WTC11 (cell line): ENCODE results near the gene DMD.
"Not testable (repeated sequence)": the region's sequence is repeated elsewhere in the genome, so short reads cannot be mapped to it uniquely, and the experiment has no call there.

ENCODE experiments used
- ZNF671 ChIP-seq: fragments of 250-450 bp; sonication (Bioruptor Pico); IDR thresholded peaks from 2 replicates; pipeline ENCODE4 v1.8.0; 2021; ENCODE audit warnings: mild to moderate bottlenecking
- TF ChIP-seq, protein P1 (sequence below): sonication (generic); formaldehyde crosslinking; IDR thresholded peaks from 2 replicates; pipeline ENCODE4 v1.8.1; 2022; ENCODE audit warnings: low read depth, missing genetic modification reagents, borderline replicate concordance
- TF ChIP-seq, protein P2 (sequence below): sonication (generic); formaldehyde crosslinking; IDR thresholded peaks from 2 replicates; pipeline ENCODE4 v1.8.0; 2022; ENCODE audit warnings: missing genetic modification reagents

DNA sequence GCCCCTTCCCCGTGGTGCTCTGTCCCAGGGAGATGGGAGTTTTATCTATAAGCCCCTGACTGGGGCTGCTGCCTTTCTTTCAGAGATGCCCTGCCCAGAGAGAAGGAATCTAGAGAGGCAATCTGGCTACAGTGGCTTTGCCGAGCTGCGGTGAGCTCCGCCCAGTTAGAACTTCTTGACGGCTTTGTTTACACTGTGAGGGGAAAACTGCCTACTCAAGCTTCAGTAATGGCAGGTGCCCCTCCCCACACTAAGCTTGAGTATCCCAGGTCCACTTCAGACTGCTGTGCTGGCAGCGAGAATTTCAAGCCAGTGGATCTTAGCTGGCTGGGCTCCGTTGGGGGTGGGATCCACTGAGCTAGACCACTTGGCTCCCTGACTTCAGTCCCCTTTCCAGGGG, 1740.6 kb downstream of the DMD start:
- TF ChIP-seq, protein P1, sequence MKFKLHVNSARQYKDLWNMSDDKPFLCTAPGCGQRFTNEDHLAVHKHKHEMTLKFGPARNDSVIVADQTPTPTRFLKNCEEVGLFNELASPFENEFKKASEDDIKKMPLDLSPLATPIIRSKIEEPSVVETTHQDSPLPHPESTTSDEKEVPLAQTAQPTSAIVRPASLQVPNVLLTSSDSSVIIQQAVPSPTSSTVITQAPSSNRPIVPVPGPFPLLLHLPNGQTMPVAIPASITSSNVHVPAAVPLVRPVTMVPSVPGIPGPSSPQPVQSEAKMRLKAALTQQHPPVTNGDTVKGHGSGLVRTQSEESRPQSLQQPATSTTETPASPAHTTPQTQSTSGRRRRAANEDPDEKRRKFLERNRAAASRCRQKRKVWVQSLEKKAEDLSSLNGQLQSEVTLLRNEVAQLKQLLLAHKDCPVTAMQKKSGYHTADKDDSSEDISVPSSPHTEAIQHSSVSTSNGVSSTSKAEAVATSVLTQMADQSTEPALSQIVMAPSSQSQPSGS, result not testable (repeated sequence)
- not testable (repeated sequence) for TF ChIP-seq ZNF671
- TF ChIP-seq, protein P2, sequence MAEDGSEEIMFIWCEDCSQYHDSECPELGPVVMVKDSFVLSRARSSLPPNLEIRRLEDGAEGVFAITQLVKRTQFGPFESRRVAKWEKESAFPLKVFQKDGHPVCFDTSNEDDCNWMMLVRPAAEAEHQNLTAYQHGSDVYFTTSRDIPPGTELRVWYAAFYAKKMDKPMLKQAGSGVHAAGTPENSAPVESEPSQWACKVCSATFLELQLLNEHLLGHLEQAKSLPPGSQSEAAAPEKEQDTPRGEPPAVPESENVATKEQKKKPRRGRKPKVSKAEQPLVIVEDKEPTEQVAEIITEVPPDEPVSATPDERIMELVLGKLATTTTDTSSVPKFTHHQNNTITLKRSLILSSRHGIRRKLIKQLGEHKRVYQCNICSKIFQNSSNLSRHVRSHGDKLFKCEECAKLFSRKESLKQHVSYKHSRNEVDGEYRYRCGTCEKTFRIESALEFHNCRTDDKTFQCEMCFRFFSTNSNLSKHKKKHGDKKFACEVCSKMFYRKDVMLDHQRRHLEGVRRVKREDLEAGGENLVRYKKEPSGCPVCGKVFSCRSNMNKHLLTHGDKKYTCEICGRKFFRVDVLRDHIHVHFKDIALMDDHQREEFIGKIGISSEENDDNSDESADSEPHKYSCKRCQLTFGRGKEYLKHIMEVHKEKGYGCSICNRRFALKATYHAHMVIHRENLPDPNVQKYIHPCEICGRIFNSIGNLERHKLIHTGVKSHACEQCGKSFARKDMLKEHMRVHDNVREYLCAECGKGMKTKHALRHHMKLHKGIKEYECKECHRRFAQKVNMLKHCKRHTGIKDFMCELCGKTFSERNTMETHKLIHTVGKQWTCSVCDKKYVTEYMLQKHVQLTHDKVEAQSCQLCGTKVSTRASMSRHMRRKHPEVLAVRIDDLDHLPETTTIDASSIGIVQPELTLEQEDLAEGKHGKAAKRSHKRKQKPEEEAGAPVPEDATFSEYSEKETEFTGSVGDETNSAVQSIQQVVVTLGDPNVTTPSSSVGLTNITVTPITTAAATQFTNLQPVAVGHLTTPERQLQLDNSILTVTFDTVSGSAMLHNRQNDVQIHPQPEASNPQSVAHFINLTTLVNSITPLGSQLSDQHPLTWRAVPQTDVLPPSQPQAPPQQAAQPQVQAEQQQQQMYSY, result not testable (repeated sequence)
